B cell (primary cell): ENCODE results near the gene TRMT2A.

Experiments
- EZH2 ChIP-seq: IDR thresholded peaks from 2 replicates; pipeline ENCODE4 v1.6.1; 2012; ENCODE audit warnings: borderline replicate concordance, low read depth, mild to moderate bottlenecking, moderate library complexity, low read length; ENCODE audit not compliant: insufficient read depth, poor library complexity, severe bottlenecking
- TF ChIP-seq, protein P1 (sequence below): fragments of 200-600 bp; IDR thresholded peaks from one replicate; pipeline ENCODE4 v1.8.0; 2022; ENCODE audit warnings: antibody characterized with exemption, mild to moderate bottlenecking

DNA sequence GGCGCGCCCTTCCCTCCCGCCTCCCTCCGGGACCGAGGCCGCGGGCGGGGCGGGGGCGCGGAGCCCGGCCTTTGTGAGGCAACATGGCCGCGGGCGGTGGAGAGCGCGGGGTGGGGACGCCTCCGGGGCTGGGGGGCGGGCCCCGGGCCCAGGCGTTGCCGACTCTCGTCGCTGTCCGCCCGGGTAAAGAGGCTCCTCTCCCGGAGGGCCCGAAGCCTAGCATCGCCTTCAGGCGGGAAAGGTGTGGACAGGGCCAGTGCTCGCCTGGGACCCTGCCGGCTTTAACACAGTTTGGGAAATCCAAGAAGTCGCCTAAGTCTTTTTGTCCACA lies 36.6 kb downstream of the TRMT2A start:
- TF ChIP-seq, protein P1, sequence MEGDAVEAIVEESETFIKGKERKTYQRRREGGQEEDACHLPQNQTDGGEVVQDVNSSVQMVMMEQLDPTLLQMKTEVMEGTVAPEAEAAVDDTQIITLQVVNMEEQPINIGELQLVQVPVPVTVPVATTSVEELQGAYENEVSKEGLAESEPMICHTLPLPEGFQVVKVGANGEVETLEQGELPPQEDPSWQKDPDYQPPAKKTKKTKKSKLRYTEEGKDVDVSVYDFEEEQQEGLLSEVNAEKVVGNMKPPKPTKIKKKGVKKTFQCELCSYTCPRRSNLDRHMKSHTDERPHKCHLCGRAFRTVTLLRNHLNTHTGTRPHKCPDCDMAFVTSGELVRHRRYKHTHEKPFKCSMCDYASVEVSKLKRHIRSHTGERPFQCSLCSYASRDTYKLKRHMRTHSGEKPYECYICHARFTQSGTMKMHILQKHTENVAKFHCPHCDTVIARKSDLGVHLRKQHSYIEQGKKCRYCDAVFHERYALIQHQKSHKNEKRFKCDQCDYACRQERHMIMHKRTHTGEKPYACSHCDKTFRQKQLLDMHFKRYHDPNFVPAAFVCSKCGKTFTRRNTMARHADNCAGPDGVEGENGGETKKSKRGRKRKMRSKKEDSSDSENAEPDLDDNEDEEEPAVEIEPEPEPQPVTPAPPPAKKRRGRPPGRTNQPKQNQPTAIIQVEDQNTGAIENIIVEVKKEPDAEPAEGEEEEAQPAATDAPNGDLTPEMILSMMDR: no peak
- no peak for TF ChIP-seq EZH2
